ENCODE results near the gene SLC35F3.

Gene SLC35F3

DNA sequence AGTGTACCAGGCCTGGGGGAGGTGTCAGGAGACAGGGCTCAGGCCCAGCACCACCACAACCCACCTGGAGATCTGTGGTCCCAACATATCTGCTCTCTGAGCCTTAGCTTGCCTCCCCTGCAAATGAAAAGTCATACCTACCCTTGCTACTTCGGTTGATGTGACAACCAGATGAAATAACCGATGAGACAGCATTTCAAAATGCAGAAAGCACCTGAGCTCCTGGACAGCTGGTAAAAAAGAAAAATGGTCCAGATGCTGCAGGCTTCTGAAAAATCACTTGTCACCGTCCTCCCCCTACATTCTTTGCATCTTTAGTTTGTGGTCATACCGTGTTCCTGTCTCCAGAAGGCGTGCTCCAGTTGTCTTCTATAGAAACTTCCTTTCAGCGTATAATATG, 416.8 kb downstream of the SLC35F3 start:
- DNase-seq (ENCODE audit: low spot score) = no peak

DNA sequence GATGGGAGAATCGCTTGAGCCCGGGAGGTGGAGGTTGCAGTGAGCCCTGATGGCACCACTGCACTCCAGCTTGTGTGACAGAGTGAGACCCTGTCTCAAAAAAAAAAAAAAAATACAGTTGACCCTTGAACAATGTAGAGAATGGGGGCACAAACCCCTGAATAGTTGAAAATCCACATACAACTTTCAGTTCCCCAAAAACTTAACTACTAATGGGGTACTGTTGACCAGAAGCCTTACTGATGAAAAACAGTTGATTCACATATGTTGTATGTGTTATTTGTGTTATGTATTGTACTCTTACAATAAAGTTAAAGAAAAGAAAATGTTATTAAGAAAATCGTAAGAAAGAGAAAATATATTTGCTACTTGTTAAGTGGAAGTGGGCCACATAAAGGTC, 417.6 kb downstream of the SLC35F3 start:
- no peak for DNase-seq (ENCODE audit: low spot score)

DNA sequence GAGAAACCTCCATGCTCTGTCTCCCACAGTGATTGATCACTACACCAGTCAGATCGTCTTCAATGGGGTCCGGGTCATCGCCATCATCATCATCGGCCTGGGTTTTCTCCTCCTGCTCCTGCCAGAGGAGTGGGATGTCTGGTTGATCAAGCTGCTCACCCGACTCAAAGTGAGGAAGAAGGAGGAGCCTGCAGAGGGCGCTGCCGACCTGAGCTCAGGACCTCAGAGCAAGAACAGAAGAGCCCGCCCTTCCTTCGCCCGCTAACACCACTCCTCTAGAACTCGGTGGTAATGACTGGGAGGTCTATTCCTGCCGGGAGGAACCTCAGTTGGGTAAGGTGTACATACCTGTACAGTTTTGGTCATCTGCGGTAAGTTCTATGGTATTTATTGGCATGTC, 418.5 kb downstream of the SLC35F3 start:
- DNase-seq (ENCODE audit: low spot score) = peak; percentile 51

DNA sequence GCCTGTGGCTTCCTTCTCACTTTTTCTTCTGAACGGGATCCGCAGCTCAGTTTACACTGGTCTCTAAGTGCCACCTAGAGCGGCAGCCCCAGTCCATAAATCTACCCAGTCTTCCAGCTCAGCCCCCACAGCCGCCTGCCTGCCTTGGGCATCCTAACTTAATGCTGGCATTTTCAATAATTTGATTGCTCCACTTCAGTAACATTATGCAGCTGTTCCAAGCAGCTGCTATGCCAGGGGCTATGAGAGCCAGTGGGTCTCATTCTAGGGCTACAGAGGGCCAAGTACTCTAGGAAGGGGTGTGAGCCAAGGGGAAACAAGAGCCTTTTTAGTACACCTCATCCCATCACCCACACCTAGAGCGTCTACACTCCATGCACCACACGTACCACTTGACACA, 420.3 kb downstream of the SLC35F3 start:
- DNase-seq (ENCODE audit: low spot score) = no peak

DNA sequence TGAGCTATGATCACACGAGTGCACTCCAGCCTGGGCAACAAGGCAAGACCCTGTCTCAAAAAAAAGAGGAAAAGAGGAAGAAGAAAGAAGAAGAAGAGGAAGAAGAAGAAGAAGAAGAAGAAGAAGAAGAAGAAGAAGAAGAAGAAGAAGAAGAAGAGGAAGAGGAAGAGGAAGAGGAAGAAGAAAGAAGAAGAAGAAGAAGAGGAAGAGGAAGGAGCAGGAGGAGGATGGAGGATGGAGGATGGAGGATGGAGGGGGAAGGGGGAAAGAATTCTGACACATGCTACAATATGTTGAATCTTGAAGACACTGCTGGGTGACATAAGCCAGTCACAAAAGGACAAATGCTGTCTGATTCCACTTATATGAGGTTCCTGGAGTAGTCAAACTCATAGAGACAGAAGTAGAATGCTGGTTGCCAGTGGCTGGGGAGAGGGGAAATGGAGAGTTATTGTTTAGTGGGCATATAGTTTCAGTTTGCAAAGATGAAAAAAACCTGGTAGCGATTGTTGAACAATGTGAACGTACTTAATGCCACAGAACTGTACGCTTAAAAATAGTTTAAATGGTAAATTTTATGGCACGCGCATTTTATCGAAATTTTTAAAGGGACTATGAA, 421.5 kb downstream of the SLC35F3 start:
- DNase-seq (ENCODE audit: low spot score) = peak; percentile 17

DNA sequence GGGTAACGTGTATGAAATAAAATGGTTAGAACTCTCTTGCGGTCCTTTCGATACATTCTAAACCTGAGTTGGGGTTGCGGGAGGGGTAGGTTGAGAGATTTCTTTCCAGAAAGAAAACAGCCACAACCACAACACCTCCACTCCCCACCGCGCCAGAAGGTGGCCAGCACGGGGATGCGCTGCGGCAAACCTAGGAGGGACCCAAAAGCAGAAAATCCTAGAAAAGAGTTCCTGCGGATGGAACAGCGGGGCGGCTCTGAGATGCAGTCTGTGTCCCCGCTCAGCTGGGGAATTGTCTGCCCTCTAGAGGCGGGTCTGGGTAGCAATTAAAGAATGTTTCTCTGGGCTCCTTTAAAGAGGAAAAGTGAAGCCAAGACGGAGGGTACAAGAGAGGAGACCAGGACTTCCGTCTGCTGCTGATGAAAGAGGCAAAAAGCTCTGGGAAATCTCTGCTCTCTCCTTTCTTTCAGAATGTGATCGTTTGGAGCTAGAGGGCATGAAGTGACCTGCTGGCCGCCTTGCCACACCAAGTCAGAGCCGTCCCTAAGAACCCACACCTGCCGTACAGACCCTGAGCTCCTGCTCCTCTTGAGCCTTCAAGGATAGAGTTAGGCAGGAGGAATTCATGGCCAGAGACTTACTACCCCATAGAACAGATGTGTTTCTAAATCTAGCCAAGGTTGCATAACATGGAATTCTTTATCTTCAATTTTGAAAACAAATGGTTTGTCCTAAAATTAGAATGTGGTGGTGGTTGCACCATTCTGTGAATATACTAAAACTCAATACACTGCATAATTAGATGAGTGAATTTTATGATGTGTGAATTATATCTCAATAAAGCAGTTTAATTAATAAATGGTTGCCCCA, 422.3 kb downstream of the SLC35F3 start:
- peak; percentile 79 for DNase-seq (ENCODE audit: low spot score)

DNA sequence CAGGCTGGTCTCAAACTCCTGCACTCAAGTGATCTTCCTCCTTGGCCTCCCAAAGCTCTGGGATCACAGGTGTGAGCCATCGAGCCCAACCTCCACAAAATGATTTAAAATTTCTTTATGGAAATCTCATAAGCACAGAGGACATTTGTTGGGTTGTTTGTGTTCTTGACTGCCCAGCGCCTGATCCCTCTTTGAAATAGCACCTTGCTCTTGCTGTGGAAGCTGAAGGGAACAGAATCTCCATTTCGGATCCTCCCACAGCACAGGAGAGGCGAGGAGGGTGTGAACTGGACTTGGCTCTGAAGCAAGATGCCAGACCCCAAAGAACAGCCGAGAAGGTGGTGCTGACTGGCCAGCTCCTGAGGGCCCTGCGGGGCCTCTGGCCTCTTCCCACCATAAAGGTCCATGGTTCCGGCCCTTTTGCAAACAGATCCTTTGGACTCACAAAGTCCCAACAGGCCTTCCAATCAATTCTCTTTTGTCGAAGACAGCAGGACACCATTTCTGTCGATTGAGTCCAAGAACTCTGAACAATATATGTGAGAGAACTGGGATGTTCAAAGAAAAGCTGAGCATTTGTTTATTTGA, 423.2 kb downstream of the SLC35F3 start:
- DNase-seq (ENCODE audit: low spot score) = no peak

DNA sequence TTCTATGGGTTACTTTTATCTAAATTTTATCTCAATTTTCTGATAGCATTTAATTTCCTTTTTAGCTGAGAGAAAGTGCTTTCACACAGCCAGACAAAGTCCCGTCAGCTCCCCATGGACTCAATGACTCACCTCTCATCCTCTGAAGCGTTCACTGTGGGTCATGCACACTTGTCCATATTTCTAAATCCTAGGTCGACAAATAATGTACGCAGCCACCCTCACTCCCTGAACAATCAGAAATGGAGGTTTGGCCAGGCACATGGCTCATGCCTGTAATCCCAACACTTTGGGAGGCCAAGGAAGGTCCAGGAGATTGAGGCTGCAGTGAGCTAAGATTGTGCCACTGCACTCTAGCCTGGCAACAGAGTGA, 426.4 kb downstream of the SLC35F3 start:
- no peak for DNase-seq (ENCODE audit: low spot score)

DNA sequence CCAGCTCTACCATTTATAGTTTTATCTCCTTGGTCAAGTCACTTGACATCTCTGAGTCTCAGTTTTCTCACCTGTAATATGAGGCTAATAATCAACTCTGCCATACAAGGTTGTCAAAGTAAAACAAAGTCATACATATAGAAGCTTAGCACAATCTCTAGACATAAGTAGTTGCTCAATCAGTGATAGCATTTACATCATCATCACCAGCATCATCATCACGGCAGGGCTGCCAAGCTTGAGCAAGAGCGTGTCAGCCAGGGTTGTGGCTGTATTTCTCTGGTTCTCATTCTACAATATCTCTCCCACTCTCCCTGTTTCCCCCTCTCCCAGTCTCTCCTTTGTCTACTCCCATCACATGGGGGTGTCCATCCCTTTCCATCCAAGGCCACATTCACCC, 427.0 kb downstream of the SLC35F3 start:
- DNase-seq (ENCODE audit: low spot score) = no peak

DNA sequence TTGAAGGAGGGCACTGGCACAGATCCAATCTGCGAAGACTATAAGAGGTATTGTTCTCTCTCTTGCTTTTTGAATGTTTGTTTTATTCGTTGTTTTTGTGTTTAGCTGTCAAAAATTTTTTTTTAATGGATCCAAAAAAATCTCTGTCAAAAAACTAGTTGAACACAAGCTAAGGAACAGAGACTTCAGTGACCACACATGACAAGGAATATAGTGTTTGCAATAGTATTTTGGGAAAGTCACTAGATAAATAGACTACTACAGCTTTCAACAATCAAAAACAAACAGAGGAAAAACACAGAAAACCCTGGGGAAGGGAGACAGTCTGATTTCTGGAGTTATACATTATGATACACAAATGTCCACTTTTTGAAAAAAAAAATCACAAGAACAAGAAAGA, 431.9 kb downstream of the SLC35F3 start:
- no peak for DNase-seq (ENCODE audit: low spot score)

DNA sequence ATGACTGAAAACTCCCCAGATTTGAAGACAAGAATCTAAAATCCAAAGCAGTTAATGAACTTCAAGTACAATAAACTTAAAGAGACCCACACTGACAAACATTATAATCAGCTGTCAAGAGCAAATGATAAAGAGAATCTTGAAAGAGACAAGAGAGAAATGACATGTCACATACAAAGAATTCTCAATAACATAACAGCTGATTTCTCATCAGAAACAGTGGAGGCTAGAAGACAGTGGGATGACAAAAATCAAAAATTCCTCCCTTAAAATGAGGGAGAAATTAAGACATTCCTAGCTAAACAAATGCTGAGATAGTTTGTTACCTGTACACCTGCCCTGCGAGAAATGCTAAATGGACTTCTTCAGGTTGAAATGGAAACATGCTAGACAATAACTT, 432.8 kb downstream of the SLC35F3 start:
- no peak for DNase-seq (ENCODE audit: low spot score)

DNA sequence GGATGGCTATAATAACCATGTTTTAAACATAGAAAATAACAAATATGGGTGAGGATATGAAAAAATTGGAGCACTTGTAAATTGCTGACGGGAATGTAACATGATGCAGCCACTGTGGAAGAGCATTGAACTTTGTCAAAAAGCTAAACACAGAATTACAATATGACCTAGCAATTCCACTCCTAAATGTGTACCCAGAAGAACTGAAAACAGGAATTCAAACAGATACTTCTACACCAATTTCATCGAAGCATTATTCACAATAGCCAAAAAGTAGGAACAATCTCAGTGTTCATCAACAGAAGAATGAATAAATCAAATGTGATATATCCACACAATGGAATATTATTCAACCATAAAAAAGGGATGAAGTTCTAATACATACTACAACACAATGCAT, 436.1 kb downstream of the SLC35F3 start:
- no peak for DNase-seq (ENCODE audit: low spot score)

DNA sequence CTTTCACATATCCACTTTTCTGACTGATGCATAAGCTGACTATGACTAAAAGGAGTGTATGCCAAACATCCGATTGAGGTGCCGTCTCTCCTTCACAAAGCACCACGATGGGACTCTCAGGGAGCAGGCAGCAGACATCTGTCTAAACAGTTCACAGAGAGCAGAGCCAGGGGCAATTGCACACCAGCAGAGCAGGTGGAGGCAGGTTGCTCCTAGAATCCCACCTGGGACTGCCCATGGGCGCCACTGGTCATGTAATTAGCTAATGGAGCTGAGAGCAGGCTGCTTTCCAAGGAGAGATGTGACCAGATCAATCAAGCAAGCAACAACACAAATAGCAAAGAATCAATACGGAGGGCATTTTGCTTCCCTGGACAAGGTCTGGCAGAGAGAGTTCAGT, 438.3 kb downstream of the SLC35F3 start:
- DNase-seq (ENCODE audit: low spot score) = no peak

DNA sequence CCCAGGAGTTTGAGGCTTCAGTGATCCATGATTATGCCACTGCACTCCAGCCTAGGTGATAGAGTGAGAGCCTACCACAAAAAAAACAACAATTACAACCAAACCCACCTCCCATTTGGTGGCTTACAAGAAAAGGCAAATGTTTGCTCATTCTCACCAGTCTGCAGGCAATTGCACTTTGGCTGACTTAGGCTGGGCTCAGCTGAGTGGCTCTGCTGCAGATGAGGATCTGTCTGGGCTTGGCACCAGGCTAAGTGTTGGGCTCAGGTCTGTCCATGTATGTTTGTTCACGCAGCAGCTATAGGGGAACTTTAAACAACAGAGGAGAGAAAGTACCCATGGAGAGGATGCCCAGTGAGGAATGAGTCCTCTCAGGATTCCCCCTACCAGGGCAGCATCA, 440.8 kb downstream of the SLC35F3 start:
- no peak for DNase-seq (ENCODE audit: low spot score)

DNA sequence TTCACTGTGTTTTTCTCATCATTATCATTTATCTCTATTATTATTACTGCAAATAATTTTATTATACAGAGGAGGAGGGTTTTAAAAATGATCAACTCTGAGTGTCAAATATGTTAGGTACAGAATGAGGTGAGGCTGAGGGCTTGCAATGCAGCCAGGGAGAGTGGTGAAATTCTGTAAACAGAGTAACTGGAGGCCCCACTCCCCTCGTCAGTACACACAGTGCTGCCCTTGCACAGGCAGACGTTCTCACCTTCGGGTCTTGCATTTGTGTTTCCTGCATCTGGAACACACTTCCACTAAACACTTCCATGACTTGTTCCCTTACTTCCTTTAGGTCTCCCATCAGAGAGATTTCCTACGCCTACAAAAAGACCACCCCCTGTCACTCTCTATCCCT, 444.5 kb downstream of the SLC35F3 start:
- DNase-seq (ENCODE audit: low spot score) = no peak

DNA sequence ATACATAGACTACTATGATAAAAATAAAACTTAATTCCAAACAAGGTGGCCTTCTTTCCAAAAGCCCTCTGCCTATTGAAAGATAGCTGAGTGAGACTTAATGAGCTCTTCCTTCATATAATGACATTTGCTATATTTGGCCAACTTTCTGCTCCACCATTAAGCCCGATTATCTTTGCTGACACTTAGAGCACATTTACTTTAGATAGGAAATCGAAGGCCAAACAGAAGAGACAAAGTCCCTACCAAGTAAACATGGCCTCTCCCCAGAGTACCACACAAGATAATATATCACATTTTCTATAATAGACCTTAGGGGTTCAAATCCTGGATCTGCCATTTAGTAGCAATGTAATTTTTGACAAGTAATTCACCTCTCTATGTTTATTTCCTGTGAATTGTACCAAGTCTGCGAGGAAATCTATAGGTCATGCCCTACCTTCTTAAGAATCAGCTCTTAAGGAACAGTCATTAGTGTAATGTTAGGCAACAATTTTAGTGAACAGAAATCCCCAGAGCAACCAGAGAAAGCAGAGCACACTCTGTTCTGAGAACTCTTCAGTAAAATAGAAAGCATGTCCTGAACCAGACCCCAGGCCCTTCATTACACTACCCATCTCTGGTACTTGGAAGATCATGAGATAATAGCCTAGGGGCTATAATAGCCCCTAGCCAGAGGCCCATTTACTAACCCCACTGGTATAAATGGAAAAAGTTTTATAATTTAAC, 451.5 kb downstream of the SLC35F3 start:
- no peak for DNase-seq (ENCODE audit: low spot score)

DNA sequence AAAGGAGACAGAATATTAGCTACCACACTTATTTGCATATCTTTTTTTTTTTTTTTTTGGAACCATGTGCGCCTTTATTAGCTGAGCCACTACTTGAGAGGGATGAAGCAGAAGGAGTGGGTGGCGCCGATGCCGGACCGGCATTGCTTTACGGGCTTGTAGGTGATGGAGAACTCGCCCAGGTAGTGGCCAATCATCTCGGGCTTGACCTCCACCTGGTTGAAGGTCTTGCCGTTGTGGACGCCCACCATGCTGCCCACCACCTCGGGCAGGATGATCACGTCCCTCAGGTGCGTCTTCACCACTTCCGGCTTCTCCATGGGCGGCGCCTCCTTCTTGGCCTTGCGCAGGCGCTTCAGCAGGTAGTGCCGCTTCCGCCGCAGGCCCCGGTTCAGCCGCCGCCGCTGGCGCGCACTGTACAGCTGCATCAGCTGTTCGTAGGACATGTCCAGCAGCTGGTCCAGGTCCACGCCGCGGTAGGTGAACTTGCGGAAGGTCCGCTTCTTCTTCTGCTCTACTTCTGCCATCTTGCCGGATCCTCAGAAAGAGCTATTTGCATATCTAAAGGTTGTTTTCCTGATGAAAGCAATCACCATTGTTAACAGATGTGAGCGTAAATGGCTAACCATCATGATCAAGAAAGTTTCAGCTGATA, 452.3 kb downstream of the SLC35F3 start:
- peak; percentile 43 for DNase-seq (ENCODE audit: low spot score)

DNA sequence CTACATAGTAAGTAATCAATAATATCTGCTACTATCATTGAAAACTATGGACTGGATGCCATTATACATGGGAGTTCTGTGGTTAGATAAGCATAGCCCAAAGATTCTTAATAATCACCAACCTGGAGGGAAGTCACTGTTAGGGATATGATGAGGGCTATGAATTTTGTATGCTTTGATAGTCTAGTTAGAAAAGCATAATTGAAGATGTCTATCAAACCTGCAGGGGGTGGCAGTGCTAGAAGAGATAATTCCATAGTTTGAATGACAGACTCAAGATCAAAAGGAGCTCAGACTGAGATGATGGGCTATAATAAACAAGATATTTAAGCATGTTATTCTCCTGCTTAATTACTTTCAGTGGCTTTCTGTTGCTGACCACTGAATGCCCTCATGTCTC, 453.4 kb downstream of the SLC35F3 start:
- no peak for DNase-seq (ENCODE audit: low spot score)

DNA sequence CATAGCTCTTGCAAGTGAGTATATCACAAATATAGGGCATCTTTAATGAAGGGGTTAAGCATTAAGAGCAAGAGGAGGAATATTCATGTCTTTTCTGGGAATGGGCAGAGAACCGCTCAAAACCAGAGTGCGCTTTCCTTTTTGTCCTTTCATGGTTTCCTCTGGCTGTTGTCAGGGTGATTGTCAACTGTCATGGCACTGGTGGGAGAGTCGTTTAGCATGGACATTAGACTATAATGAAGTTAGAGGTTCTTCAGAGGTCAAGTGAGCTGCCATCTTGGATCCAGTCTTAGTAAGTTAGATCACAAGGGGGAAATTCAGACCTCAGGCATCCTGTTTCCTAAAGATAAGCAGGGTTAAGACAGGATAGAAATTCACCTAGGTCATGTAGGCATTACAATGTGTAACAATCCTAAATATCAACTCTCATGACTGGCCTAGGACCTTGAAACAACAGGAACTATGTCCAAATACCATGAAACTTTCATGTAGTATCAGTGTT, 456.7 kb downstream of the SLC35F3 start:
- no peak for DNase-seq (ENCODE audit: low spot score)

DNA sequence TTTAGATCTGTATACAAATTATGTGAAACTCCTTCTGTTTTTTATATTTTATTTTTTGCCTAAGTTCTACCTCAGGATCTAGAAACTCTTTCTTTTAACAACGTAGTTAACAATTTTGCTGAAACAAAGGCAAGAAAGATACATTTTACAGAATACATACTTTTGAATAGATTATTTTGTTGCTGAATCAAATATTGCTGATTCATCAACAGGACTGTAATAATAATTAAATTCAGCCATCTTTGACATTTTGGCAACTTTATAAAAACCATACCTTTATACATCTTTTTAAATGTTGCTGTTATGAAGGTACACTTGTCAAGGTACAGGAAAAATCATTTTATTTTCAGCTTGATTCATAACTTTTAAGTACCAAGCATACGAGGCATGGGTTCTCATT, 458.1 kb downstream of the SLC35F3 start:
- no peak for DNase-seq (ENCODE audit: low spot score)

DNA sequence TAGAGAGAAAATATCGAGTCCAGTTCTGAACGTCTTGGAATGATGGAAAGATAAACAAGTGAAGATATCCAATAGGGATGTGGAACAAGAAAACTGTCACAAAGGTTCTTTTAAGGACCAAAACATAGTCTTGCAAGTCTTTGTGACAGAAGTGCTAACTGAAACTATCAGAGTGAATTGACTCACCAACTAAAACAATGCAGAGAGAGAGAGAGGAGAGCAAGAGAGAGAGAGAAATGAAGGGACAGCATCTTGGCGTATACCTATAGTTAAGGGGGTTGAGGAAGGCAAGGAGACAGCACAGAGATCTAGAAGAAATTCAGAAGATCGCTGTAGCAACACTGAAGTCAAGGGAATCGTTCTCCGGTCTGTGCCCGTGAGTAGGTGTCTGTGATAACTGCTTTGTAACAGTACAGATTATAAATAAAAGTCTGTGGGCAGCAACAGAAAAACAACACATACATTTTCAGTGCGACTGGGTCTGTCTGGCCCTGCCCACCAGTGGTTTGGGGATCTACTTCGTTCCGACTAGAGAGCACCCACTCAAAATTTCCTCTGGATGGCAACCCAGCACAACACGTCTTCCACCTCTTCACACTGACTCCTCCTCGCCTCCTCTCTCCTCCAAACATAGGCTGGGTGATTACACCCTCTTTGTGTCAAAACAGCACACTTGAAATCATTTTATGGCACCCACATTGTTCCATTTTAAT, 464.0 kb downstream of the SLC35F3 start:
- DNase-seq (ENCODE audit: low spot score) = peak; percentile 9

Measured in CD4-positive, alpha-beta T cell treated with Interleukin-6 at 100 ng/mL for 8 hours (primary cell).